H1 (cell line): ENCODE measurements around the gene DYRK2. TPM values are rescaled to one million over a fixed set of nuclear protein-coding genes. Genes with fewer than 3 reads are reported as not detected.

Source experiments
- FOSL1 ChIP-seq: IDR thresholded peaks from 2 replicates; pipeline ENCODE4 v1.6.1; 2011; ENCODE audit warnings: mild to moderate bottlenecking, low read depth, low read length, moderate library complexity; ENCODE audit not compliant: insufficient read depth
- HDAC6 ChIP-seq: IDR thresholded peaks from one replicate; pipeline ENCODE4 v1.7.1; 2012; ENCODE audit warnings: low read depth, mild to moderate bottlenecking, inconsistent platforms, low read length, moderate library complexity
- PHF8 ChIP-seq: fragments of 200-600 bp; sonication (generic); conservative IDR thresholded peaks from 2 replicates; pipeline ENCODE4 v1.7.1; 2012; ENCODE audit warnings: low read depth, mild to moderate bottlenecking, inconsistent platforms, low read length, moderate library complexity
- RNF2 ChIP-seq: fragments of 200-900, 300-1000 bp; sonication (generic); IDR thresholded peaks from 2 replicates; pipeline ENCODE4 v1.7.1; 2016; ENCODE audit warnings: borderline replicate concordance, low read depth, mild to moderate bottlenecking, antibody characterized with exemption, low read length; ENCODE audit not compliant: poor library complexity, severe bottlenecking; ENCODE audit errors: missing control alignments
- SP2 ChIP-seq: IDR thresholded peaks from 2 replicates; pipeline ENCODE4 v1.6.1; 2012; ENCODE audit warnings: mild to moderate bottlenecking, low read length, inconsistent platforms
- SP4 ChIP-seq: IDR thresholded peaks from 2 replicates; pipeline ENCODE4 v1.6.1; 2012; ENCODE audit warnings: low read length, inconsistent platforms
- polyA plus RNA-seq, 7 experiments: library from polyadenylated mRNA; depleted of rRNA in 3 of 7; stranded (reverse) in 5 of 7; unstranded in 2 of 7; fragments of >200 nt in 5 of 7; fragments of 200-250 nt in 2 of 7; gene quantifications; 1 replicate in 5 of 7; 2 replicates in 1 of 7; 4 replicates in 1 of 7; pipeline versions ENCODE4 v1.2.1 to v1.2.3, GENCODE V29; 2011 to 2013; ENCODE audit warnings: missing spikeins in 2 of 7, mixed read lengths in 2 of 7
- total RNA-seq: library from RNA; stranded (reverse); fragmentation: NEBNext Ultra II Directional; extraction: Animal tissue kit (Norgen Biotek cat#: 25700); gene quantifications from 2 replicates; pipeline ENCODE4 v1.2.1, GENCODE V29; 2021

The DYRK2 gene
- total and polyA plus RNA-seq, 2 of the 8 experiments (the other 6 are each of a cell fraction or from before 2014, with no cell fraction given), result 11.2 to 31.6 TPM

DNA sequence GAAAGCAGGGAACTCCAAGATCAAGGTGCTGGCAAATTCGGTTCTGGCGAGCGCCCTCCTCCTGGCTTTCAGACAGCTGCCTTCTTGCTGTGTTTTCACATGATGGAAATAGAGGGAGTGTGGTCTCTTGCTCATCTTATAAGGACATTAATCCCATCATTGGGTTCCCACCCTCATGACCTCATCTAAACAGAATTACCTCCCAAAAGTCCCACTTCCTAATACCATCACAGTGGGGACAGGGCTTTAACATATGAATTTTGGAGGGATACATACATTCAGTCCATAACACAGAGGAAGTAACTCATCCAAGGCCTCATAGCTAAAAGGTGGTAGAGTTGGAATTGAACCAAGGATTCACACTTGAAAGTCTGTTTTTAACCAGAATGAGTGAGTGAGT, 28.6 kb downstream of the DYRK2 start (continued):
- TF ChIP-seq PHF8 (no peak), SP2 (no peak), HDAC6 (no peak), RNF2 (no peak), SP4 (no peak), FOSL1 (no peak)
- TF ChIP-seq, all 59 proteins: peak for 0
